Measurements from ENCODE around the gene INTS7.
"Not testable (repeated sequence)": the region's sequence is repeated elsewhere in the genome, so short reads cannot be mapped to it uniquely, and the experiment has no call there.

The INTS7 gene

GRCh38 chr1:211985556-211986264 is 49.6 kb downstream of the INTS7 start:
- DNase-seq (ENCODE audit: low read depth) = no peak

GRCh38 chr1:211978596-211978995 is 56.8 kb downstream of the INTS7 start:
- no peak for DNase-seq (ENCODE audit: low read depth)

DNA sequence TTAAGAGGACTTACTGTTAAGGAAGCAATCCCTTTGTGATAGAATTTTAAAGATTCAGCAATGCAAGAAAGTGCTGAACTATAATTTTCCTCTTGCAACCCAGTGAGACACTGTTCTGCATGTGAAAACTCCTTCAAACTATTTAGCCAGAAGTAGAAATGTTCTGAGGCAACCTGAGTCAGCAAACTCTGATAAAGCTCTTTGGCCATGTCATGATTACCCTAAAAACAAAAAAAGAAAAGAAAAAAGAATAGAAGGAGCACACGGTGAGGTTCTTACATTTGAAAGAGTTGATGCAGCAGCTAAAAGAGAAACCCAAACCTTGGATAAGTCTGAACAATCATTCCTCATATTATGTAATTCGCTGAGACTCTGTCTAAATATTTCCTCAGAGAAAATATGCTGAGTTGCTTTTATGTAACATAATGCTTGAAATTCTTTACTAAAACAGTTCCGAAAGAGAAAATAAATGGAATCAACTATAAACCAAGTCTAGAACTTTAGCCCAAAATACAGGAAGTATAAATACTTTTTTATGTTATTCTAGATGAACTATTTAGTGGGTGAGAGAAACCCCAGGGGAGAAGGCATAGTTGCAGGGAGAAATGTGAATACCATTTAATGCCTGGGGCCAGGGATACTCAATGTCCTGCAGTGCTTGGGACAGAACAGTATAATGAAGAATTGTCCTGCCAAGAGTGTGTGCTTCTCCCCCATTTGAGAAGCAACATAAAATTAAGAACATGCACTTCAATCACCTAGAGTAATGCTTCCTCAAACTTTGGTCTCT is 60.0 kb downstream of the INTS7 start:
- no peak for DNase-seq (ENCODE audit: low read depth)

DNA sequence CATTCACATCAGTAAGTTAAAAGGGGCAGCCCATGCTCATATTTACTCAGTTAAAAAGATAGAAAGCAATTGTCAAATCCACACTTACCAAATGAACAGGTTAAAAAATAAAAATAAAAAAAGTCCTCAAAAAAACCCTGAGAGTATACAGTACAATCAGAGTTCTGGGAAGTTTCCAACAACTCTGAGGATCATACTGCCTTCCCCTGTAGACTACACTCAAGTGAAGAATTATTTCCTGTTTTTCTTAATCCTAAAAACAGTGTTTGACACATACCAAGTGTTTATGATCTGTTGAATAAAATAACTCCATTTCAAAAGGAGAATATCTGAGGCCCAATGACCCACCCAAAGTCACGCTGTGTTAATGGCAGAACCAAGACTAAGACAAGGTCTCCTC is 61.8 kb downstream of the INTS7 start:
- no peak for DNase-seq (ENCODE audit: low read depth)

DNA sequence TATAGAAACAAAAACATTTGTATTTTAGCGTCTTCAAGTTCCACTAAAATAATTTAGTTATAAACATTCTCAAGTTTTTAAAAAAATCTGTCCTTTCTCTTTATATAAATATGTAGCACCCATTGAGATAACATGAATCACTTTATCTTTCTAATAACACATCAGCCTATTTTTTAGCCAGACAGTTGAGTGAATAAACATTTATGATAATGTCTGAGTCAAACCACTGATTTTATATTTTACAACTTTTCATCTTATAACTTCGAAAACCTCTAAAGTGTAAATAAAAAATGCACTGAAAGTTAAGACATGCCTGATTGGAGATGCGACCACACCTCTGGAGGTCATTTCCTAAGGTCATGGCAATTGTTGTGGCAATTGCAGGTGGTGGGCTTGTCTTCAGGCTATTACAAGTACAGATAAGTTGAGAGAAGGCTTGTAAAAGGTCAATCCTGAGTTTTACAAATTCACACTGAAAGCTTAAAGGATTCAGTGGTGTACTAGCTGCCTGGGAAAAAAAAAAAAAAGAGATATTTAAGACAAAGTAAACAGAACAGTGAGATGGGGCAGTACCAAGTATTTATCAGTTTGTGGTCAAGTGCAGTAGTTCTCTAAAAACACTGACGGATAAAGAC is 67.0 kb downstream of the INTS7 start:
- DNase-seq (ENCODE audit: low read depth) = no peak

GRCh38 chr1:211967704-211968103 is 67.7 kb downstream of the INTS7 start:
- DNase-seq (ENCODE audit: low read depth) = no peak

GRCh38 chr1:211965108-211965805 is 70.1 kb downstream of the INTS7 start:
- no peak for DNase-seq (ENCODE audit: low read depth)

- no peak for DNase-seq (ENCODE audit: low read depth)
Observed at GRCh38 chr1:211959680-211960079, 75.7 kb downstream of the INTS7 start.

- DNase-seq (ENCODE audit: low read depth) = no peak
Observed at GRCh38 chr1:211959221-211959620, 76.1 kb downstream of the INTS7 start.

DNA sequence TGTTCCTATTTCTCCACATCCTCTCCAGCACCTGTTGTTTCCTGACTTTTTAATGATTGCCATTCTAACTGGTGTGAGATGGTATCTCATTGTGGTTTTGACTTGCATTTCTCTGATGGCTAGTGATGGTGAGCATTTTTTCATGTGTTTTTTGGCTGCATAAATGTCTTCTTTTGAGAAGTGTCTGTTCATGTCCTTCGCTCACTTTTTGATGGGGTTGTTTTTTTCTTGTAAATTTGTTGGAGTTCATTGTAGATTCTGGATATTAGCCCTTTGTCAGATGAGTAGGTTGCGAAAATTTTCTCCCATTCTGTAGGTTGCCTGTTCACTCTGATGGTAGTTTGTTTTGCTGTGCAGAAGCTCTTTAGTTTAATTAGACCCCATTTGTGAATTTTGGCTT is 81.3 kb downstream of the INTS7 start:
- DNase-seq (ENCODE audit: low read depth) = not testable (repeated sequence)

DNA sequence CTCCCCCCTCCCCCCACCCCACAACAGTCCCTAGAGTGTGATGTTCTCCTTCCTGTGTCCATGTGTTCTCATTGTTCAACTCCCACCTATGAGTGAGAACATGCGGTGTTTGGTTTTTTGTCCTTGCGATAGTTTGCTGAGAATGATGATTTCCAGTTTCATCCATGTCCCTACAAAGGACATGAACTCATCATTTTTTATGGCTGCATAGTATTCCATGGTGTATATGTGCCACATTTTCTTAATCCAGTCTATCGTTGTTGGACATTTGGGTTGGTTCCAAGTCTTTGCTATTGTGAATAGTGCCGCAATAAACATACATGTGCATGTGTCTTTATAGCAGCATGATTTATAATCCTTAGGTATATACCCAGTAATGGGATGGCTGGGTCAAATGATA is 81.8 kb downstream of the INTS7 start:
- not testable (repeated sequence) for DNase-seq (ENCODE audit: low read depth)

- no peak for DNase-seq (ENCODE audit: low read depth)
Observed at GRCh38 chr1:211952299-211952698, 83.1 kb downstream of the INTS7 start.

DNA sequence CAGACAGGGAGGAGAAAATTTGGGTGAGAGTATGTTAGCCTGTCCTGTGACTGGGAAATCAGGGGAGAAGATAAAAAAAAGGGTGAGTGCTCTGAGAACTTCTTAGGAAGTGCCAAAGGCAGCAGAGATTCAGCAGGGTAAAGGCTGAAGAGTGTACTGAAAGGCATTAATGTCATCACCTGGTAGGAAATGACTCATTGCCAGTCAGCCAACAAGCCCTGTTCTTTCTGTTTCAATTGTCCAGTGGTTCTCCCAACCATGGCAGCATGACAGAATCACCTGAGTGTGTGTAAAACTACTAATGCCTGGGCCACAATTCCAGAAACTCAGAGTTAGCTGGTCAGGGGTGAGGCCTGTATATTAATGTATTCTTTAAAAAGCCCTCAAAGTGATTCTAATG is 83.5 kb downstream of the INTS7 start:
- no peak for DNase-seq (ENCODE audit: low read depth)

GRCh38 chr1:211948377-211948776 is 87.0 kb downstream of the INTS7 start:
- no peak for DNase-seq (ENCODE audit: low read depth)

GRCh38 chr1:211947396-211948295 is 87.7 kb downstream of the INTS7 start:
- DNase-seq (ENCODE audit: low read depth) = no peak

GRCh38 chr1:211944733-211945500 is 90.4 kb downstream of the INTS7 start:
- no peak for DNase-seq (ENCODE audit: low read depth)

- no peak for DNase-seq (ENCODE audit: low read depth)
Observed at GRCh38 chr1:211942583-211942982, 92.8 kb downstream of the INTS7 start.

- DNase-seq (ENCODE audit: low read depth) = no peak
Observed at GRCh38 chr1:211939876-211940468, 95.4 kb downstream of the INTS7 start.

DNA sequence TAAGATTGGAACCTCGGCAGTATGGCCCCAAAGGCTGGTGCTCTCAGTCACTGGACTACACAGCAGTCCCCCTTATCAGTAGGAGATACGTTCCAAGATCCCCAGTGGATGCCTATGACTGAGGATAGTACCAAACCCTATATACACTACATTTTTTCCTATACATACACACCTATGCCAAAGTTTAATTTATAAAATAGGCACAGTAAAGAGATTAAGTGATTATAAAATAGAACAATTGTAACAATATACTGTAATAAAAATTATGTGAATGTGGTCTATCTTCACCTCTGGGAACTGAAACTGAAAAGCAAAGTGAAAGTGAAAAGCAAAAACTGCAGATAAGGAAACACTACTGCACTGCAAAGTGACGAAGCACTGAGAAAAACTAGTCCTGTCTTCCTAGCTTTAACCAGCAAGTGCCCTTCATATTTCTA is 96.8 kb downstream of the INTS7 start:
- DNase-seq (ENCODE audit: low read depth) = no peak

DNA sequence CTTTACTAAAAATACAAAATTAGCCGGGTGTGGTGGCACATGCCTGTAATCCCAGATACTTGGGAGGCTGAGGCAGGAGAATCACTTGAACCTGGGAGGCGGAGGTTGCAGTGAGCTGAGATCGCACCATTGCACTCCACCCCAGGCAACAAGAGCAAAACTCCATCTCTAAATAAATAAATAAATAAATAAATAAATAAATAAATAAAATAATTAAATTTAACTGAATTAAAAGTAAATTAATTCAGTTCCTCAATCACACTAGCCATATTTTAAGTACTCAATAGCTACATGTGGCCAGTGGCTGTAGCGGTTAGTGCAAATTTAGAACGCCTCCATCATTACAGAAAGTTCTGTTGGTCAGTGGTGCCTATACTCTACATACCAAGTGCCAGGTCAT is 97.9 kb downstream of the INTS7 start:
- not testable (repeated sequence) for DNase-seq (ENCODE audit: low read depth)

All from T follicular helper cell (primary cell).